ENCODE data around the gene CYCS. TPM values are rescaled to one million over a fixed set of nuclear protein-coding genes. Genes with fewer than 3 reads are reported as not detected.

CYCS gene
- total RNA-seq, 1 experiment from 2014 or later, result 224 TPM

- Histone ChIP-seq H3K9ac (ENCODE audit: low read length) (no peak overlapping the region), H3K27me3 (ENCODE audit: insufficient read depth, low read length) (no peaks in the 10 kb centered on the region), H3K36me3 (ENCODE audit: control insufficient read depth in 1 of 2, insufficient read depth in 2 of 2, low read length in 2 of 2) (no peaks in the 10 kb centered on the region), H3K79me2 (ENCODE audit: insufficient read depth, low read length) (no peaks in the 10 kb centered on the region), H2AFZ (ENCODE audit: low read depth, low read length, poor library complexity, severe bottlenecking) (no peak overlapping the region), H3K27ac (ENCODE audit: low read depth, low read length) (no peak overlapping the region), H3K4me1 (ENCODE audit: control insufficient read depth in 1 of 2, insufficient read depth in 2 of 2, low read length in 2 of 2) (no peaks in the 10 kb centered on the region), H3K4me3 (replicated peaks in 1 of 2; ENCODE audit: low read depth in 1 of 2, low read length in 2 of 2) (no peak overlapping the region), H3K9me3 (ENCODE audit: control insufficient read depth in 1 of 2, insufficient read depth in 1 of 2, low read depth in 1 of 2, low read length in 2 of 2) (no peaks in the 10 kb centered on the region), H3K4me2 (ENCODE audit: low read length) (no peak overlapping the region), H4K20me1 (ENCODE audit: insufficient read depth) (no peaks in the 10 kb centered on the region), H3K9me2 (ENCODE audit: insufficient read depth) (no peaks in the 10 kb centered on the region)
- TF ChIP-seq EZH2 (IDR thresholded peaks at IDR 0.05) (no peak), ZNF274 (IDR thresholded peaks at IDR 0.05; ENCODE audit: low read depth, low read length) (no peak), SP1 (IDR thresholded peaks at IDR 0.05; ENCODE audit: low read depth) (no peak), ZFX (IDR thresholded peaks at IDR 0.05) (no peak), FOSL1 (IDR thresholded peaks at IDR 0.05; ENCODE audit: low read depth) (no peak), EGR1 (IDR thresholded peaks at IDR 0.05; ENCODE audit: low read depth) (no peak), CTCF (IDR thresholded peaks at IDR 0.05 in 2 of 3, conservative IDR thresholded peaks at IDR 0.05 in 1 of 3; ENCODE audit: borderline replicate concordance in 1 of 3, insufficient read depth in 1 of 3, low read depth in 2 of 3, low read length in 2 of 3) (no peak), ZBTB33 (IDR thresholded peaks at IDR 0.05; ENCODE audit: extremely low read depth, insufficient replicate concordance, low read length) (no peak), YY1 (IDR thresholded peaks at IDR 0.05; ENCODE audit: extremely low read depth, insufficient replicate concordance, low read depth, low read length) (no peak)
- DNase-seq (ENCODE audit: low read depth, low spot score), result no peak
- no TSS peak for BruUV-seq (replicated peaks)
- POLR2A ChIA-PET, result no interaction called here
- CTCF ChIA-PET, result interaction anchor here (0.8 to 1.8 kb wide), 2 partner anchors 9 to 11 kb away, joined by 3 to 7 read pairs; a partner anchor contains a TSS
- intact Hi-C loops (cut with micrococcal nuclease), result no loop called here
- RAD21 ChIA-PET (ENCODE audit: low non-redundant PET in 1 of 2, low total read pairs in 2 of 2, uncharacterized antibody in 2 of 2, unreplicated experiment in 2 of 2), result no interaction called here
- ATAC-seq, result no peak
Measured at GRCh38 chr7:25171516-25171915, 46.5 kb upstream of the CYCS start.
